Ascending aorta (tissue), 2 donors: ENCODE results near the gene DRD4. TPM values are rescaled to one million over a fixed set of nuclear protein-coding genes. Genes with fewer than 3 reads are reported as not detected.

Source experiments
- DNase-seq, 2 donors: peaks; one replicate each; pipeline ENCODE4 v3.0.0-alpha.2; 2019; ENCODE audit warnings: low spot score in 2 of 2
- H3K27ac ChIP-seq, 2 donors: fragments of 200-600 bp; sonication (generic); one replicate each; pipeline ENCODE4 v1.5.1; 2016 to 2017; ENCODE audit warnings: mild to moderate bottlenecking in 1 of 2
- H3K27me3 ChIP-seq: fragments of 200-600 bp; sonication (generic); one replicate; pipeline ENCODE4 v1.5.1; 2017
- H3K36me3 ChIP-seq, 2 donors: fragments of 200-600 bp; sonication (generic); one replicate each; pipeline ENCODE4 v1.5.1; 2016
- H3K4me1 ChIP-seq, 2 donors: fragments of 200-600 bp; sonication (generic); one replicate each; pipeline ENCODE4 v1.5.1; 2016 to 2017; ENCODE audit warnings: mild to moderate bottlenecking in 1 of 2
- H3K4me3 ChIP-seq, 2 donors: fragments of 200-600 bp; sonication (generic); one replicate each; pipeline ENCODE4 v1.5.1; 2016 to 2017; ENCODE audit warnings: mild to moderate bottlenecking in 1 of 2
- H3K9me3 ChIP-seq, 2 donors: fragments of 200-600 bp; sonication (generic); one replicate each; pipeline ENCODE4 v1.5.1; 2016
- CTCF ChIP-seq, 3 experiments: fragments of 200-600 bp in 2 of 3; fragments of 450-650 bp in 1 of 3; sonication (generic) in 2 of 3; IDR thresholded peaks; one replicate each; pipeline ENCODE4 v1.5.1; 2016 to 2019; ENCODE audit warnings: antibody characterized with exemption in 3 of 3, mild to moderate bottlenecking in 1 of 3, moderate library complexity in 1 of 3
- intact Hi-C: fragments of 100-400 bp; cut with DNase I; formaldehyde crosslinking; loops from one replicate; pipeline ENCODE4 v1.15.1; 2023
- total RNA-seq: library from RNA; depleted of rRNA; stranded (reverse); fragments of >200 nt; gene quantifications from one replicate; pipeline ENCODE4 v1.1.0, GENCODE V29; 2016

The DRD4 gene
- total RNA-seq, 1 donor from 2014 or later, result not detected

GRCh38 chr11:592501-592900, 44.6 kb upstream of the DRD4 start:
- Histone ChIP-seq H3K9me3 (no peaks in the 10 kb centered on the region), H3K27ac (no peak overlapping the region), H3K4me1 (no peaks in the 10 kb centered on the region), H3K36me3 (peaks cover 88 to 90% of the 10 kb centered on the region in 2 donors), H3K4me3 (no peak overlapping the region), H3K27me3 (no peaks in the 10 kb centered on the region)
- intact Hi-C loops, result no loop called here
- DNase-seq, result no peak
- no peak for TF ChIP-seq CTCF (IDR thresholded peaks at IDR 0.05)

DNA sequence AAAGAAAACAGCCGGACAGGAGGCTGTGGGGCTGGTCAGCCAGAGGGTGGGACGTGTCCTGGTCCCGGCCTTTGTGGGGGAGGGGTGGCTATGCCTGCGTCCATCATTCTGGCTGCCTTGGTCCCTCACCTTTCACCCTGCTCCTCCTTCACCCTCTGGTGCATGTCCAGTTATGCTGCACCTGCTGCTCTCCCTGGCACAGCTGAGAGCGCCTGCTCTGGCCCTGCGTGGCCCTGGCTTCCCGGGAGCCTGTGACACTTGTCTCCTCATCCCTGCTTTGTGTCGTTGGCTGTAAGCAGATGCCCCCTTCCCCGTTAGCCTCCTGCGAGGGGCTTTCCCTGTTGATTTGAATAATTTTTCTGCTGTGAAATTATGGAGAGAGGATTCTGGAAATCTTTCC, 44.2 kb upstream of the DRD4 start:
- TF ChIP-seq CTCF (IDR thresholded peaks at IDR 0.05), result no peak
- Histone ChIP-seq H3K36me3 (peaks cover 88 to 90% of the 10 kb centered on the region in 2 donors), H3K27ac (no peak overlapping the region), H3K4me3 (no peak overlapping the region), H3K4me1 (no peaks in the 10 kb centered on the region), H3K27me3 (no peaks in the 10 kb centered on the region), H3K9me3 (no peaks in the 10 kb centered on the region)
- DNase-seq, result no peak
- intact Hi-C loops, result no loop called here

- Histone ChIP-seq H3K27ac (no peak overlapping the region), H3K4me1 (no peaks in the 10 kb centered on the region), H3K4me3 (no peak overlapping the region), H3K36me3 (peaks cover 88 to 90% of the 10 kb centered on the region in 2 donors), H3K9me3 (no peaks in the 10 kb centered on the region), H3K27me3 (no peaks in the 10 kb centered on the region)
- intact Hi-C loops, result no loop called here
- TF ChIP-seq CTCF (IDR thresholded peaks at IDR 0.05), result no peak
- DNase-seq, result no peak
Observed at GRCh38 chr11:593347-593746, 43.7 kb upstream of the DRD4 start.

GRCh38 chr11:595400-595799, 41.7 kb upstream of the DRD4 start:
- no peak overlapping the region for H3K4me3 ChIP-seq
- no peaks in the 10 kb centered on the region for H3K9me3 ChIP-seq
- intact Hi-C loops, result no loop called here
- DNase-seq, result no peak
- H3K27me3 ChIP-seq, result no peaks in the 10 kb centered on the region
- H3K4me1 ChIP-seq, result no peaks in the 10 kb centered on the region
- TF ChIP-seq CTCF (IDR thresholded peaks at IDR 0.05), result no peak
- H3K36me3 ChIP-seq, result peaks cover 86 to 89% of the 10 kb centered on the region in 2 donors
- no peak overlapping the region for H3K27ac ChIP-seq

DNA sequence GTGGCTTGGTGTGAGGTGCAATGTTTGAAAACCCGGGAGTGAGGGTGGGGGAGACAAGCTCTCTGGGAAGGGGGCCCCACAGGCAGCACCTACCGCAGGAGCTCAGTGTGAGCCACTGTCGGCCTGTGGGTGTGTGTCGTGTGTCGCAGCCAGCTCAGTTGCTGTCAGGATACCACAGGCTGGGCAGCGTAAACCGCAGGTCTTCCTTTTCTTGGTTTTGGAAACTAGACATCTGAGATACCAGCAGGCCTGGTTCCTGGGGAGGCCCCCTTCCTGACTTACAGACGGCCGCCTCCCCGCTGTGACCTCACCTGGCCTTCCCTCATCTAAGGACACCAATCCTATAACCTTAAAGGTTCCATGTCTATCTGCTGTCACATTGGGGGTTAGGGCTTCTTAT, 40.7 kb upstream of the DRD4 start:
- Histone ChIP-seq H3K4me3 (no peak overlapping the region), H3K9me3 (no peaks in the 10 kb centered on the region), H3K27me3 (no peaks in the 10 kb centered on the region), H3K27ac (no peak overlapping the region), H3K4me1 (no peaks in the 10 kb centered on the region), H3K36me3 (peaks cover 91 to 92% of the 10 kb centered on the region in 2 donors)
- DNase-seq, result no peak
- TF ChIP-seq CTCF (IDR thresholded peaks at IDR 0.05), result no peak
- intact Hi-C loops, result no loop called here

- H3K36me3 ChIP-seq, result peaks cover 92 to 98% of the 10 kb centered on the region in 2 donors
- H3K4me3 ChIP-seq, result no peak overlapping the region
- no peaks in the 10 kb centered on the region for H3K9me3 ChIP-seq
- no peak for DNase-seq
- H3K27me3 ChIP-seq, result no peaks in the 10 kb centered on the region
- H3K27ac ChIP-seq, result no peak overlapping the region
- no peaks in the 10 kb centered on the region for H3K4me1 ChIP-seq
- no peak for TF ChIP-seq CTCF (IDR thresholded peaks at IDR 0.05)
- intact Hi-C loops, result no loop called here
Observed at GRCh38 chr11:597166-597725, 39.8 kb upstream of the DRD4 start.
